Vagina (tissue), 2 donors: ENCODE data around the gene ZNF771.

Experiments used
- CTCF ChIP-seq, 3 experiments: fragments of 450-650 bp in 2 of 3; fragments of 200-600 bp in 1 of 3; sonication (generic) in 1 of 3; IDR thresholded peaks; one replicate each; pipeline ENCODE4 v1.5.1; 2017 to 2019; ENCODE audit warnings: antibody characterized with exemption in 3 of 3, mild to moderate bottlenecking in 2 of 3, moderate library complexity in 2 of 3
- POLR2A ChIP-seq, 2 donors: fragments of 450-650 bp; IDR thresholded peaks; one replicate each; pipeline ENCODE4 v1.6.1; 2017; ENCODE audit warnings: antibody characterized with exemption in 2 of 2, mild to moderate bottlenecking in 2 of 2, moderate library complexity in 2 of 2
- POLR2AphosphoS5 ChIP-seq, 2 donors: sonication (generic); formaldehyde crosslinking; IDR thresholded peaks; one replicate each; pipeline ENCODE4 v1.9.0; 2017; ENCODE audit warnings: antibody characterized with exemption in 2 of 2, mild to moderate bottlenecking in 2 of 2, low read depth in 1 of 2; ENCODE audit not compliant: insufficient read depth in 1 of 2

GRCh38 chr16:30464078-30464477, 56.7 kb downstream of the ZNF771 start:
- TF ChIP-seq CTCF (IDR thresholded peaks at IDR 0.05) (no peak), POLR2A (IDR thresholded peaks at IDR 0.05) (no peak), POLR2AphosphoS5 (IDR thresholded peaks at IDR 0.05; ENCODE audit: insufficient read depth in 1 of 2, low read depth in 1 of 2) (no peak)
